Amniotic stem cell (primary cell): ENCODE results near the gene ZSCAN4.

Experiments
- DNase-seq: peaks from one replicate; lab custom pipeline; 2025; lab: John Stamatoyannopoulos, UW

The ZSCAN4 gene

DNA sequence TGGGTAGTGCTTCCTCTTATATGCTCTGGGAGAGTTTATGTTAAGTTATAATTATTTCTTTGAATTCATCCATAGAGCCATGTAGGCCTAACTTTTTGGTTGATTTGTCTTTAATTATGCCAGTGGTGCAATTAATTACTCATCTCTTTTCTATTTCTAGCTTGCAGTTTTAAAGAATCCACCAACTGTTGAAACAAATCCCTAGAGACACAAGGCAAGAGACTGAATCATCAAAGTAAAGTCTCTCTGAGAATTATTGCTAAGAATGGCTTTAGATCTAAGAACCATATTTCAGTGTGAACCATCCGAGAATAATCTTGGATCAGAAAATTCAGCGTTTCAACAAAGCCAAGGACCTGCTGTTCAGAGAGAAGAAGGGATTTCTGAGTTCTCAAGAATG is 7.1 kb downstream of the ZSCAN4 start:
- no peak for DNase-seq

DNA sequence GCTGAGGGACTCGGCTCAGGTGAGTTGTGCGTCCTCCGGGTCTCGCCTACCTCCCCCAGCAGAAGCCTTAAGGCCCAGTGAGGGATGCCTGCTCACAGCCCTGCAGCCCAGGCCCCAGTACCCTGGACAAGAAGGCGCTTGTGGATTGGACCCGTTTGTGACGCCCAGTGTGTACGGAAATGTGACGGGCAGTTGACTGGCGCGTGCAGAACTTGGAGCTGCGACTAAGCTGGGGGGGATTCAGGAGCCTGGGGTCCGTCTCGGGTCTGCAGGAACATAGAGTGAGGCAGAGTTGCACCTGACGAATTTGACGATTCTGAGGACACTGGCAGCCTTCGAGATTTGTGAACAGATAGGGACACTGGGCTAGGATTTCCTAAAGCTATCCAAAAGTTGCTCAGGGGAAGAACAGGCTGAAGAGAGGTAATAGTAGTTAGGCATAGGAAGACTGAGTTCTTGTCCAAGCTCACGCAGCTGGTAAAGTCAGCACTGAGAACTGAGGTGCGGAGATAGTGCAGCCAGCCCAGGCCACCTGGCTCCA is 13.6 kb downstream of the ZSCAN4 start:
- no peak for DNase-seq

DNA sequence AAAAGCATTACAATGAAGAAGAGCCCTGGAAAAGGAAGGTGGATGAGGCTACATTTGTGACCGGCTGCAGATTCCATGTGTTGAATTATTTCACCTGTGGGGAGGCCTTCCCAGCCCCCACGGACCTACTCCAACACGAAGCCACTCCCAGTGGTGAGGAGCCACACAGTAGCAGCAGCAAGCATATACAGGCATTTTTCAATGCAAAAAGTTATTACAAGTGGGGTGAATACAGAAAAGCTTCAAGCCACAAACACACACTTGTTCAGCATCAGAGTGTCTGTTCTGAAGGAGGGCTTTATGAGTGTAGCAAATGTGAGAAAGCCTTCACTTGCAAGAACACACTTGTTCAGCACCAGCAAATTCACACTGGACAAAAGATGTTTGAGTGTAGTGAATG is 18.0 kb downstream of the ZSCAN4 start:
- DNase-seq: no peak

DNA sequence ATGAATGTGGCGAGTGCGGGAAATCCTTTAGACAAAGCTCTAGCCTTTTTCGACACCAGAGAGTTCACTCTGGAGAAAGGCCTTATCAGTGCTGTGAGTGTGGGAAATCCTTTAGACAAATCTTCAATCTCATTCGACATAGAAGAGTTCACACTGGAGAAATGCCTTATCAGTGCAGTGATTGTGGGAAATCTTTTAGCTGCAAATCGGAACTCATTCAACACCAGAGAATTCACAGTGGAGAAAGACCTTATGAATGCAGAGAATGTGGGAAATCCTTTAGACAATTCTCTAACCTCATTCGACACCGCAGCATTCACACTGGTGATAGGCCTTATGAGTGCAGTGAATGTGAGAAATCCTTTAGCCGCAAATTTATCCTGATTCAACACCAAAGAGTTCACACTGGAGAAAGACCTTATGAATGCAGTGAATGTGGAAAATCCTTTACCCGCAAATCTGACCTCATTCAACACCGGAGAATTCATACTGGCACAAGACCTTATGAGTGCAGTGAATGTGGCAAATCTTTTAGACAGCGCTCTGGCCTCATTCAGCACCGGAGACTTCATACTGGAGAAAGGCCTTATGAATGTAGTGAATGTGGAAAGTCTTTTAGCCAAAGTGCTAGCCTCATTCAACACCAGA is 18.8 kb downstream of the ZSCAN4 start:
- no peak for DNase-seq

DNA sequence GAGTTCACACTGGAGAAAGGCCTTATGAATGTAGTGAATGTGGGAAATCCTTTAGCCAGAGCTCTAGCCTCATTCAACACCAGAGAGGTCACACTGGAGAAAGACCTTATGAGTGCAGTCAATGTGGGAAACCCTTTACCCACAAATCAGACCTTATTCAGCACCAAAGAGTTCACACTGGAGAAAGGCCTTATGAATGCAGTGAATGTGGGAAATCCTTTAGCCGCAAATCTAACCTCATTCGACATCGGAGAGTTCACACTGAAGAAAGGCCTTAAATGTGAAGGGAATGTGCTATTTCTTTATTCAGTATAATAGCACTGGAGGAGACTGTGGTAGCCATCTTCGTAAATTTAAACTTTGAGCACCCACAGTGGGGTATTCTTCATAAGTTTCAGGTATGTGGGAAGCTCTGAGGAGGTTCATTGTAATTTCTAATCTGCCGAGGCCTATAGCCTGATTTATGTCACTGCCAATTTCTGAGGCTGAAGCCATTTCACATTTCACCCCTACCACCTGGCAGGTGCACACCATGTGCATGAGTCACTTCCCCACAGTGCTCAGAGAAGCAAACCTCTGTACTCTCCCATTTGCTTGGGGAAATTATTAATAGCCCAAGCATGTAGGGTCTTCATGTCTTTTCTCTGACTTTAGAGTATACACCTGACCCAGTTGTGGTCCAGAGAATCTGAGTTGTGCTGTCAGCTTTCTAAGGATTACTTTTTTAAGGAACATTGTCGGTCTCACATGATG is 19.5 kb downstream of the ZSCAN4 start:
- no peak for DNase-seq

DNA sequence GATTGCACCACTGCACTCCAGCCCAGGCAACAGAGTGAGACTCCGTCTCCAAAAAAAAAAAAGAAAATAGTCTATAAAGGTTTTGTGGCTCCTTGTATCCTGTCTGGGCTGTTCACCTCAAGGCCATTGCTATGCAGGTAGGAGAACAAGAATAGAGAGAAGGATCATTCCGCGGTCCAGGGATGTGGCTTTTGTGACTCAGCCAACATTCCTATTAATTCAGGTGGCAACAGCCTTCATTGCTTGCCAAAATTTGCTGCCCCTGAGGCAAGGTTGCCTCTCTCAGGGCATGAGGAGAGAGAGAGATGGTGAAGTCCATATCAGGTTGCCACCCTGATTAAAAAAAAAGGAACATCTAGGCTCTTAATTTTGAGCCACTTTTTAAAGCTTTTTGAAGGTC is 21.0 kb downstream of the ZSCAN4 start:
- no peak for DNase-seq

DNA sequence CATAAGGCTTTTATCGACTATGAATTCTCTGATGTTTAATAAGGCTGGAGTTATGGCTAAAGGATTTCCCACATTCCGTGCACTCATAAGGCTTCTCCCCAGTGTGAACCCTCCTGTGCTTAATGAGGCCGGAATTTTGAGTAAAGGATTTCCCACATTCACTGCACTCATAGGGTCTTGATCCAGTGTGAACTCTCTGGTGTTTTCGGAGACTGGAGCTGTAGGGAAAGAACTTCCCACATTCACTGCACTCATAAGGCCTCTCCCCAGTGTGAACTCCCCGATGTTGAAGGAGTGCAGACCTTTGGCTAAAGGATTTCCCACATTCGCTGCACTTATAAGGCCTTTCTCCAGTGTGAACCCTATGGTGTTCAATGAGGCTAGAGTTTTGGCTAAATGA is 32.9 kb downstream of the ZSCAN4 start:
- DNase-seq: no peak

DNA sequence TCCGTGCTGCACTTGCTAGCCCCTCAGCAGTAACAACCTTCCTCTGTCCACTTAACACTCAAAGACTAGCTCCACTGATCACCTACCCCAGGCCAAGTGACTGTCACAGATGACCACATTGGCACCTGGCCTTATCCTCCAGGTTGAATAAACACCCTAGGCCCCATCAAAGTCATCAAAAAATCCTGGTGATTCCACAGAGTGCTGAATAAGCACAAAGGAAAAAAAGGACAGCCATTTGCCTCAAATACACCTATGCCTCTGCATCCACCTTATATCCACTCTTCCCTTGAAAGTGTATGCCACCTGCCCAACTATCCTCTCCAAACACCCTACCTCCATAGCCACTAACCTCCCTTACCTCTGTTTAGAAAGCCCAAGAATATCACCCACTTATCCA is 37.6 kb downstream of the ZSCAN4 start:
- DNase-seq: no peak

DNA sequence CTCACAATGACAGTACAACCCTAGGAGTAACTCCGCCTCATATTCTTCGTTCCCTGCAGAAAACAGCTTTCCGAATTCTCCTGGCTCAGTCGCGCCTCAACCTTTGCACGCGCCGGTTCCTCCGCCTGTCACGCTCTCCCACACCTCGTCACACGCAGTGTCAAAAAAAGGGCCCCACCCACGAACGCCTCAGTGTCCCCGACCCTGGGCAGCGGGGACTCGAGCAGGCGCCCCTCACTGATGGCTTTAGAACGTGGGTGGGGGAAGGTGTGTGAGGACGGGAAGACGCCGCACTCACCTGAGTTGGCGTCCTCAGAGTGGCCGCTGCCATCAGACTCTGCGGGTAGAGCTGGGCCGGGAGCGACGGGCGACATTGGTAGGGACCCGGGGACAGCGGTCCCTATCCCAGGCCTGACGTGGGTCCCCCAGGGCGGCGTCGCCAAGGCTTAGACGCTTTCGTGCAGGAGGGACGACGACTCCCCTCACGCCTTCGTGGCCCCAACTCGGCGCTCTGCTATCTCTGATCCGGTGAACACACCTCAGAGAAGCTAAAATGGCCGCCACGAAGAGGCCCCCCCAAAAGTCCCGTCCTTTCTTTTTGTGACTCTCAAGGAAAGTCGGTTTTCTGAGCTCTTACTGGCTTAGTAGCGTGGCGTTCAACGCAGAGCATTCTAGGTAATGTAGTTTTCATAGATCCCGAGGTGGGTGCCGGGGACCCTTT is 40.1 kb downstream of the ZSCAN4 start, which contains the start of gene ZNF154:
Gene ZNF154 (minus strand): TSS at position 564 of the 721 bp plus-strand sequence. CDS start 233 bp downstream, at position 331.
- no peak for DNase-seq

DNA sequence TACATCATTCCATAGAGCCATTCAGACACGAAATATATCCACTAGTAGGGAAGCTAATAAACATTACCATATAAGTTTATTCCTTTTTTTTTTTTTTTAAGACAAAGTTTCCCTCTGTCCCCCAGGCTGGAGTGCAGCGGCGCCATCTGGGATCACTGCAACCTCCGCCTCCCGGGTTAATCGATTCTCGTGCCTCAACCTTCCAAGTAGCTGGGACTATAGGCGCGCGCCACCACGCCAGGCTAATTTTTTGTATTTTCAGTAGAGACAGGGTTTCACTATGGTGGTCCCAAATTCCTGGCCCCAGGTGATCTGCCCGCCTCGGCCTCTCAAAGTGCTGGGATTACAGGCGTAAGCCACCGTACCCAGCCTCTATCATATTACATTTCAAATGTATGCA is 40.9 kb downstream of the ZSCAN4 start:
- DNase-seq: no peak

DNA sequence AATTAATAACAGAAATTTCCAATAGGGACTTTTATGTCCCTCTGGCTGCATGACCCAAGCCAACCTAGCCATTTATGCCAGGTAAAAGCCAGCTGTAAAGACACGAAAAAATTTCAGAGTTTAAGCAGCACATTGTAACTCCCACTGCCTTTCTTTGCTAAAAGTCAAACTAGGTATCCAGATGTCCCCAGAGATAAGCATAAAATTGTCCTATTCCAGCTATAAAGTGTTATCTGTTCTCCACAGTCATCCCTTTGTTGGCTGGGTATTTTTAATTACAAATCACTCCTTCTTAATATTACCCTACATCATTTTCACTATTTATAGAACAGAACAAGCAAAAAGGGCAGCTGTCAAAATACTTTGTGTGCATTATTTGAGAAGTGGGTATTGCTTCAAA is 43.5 kb downstream of the ZSCAN4 start:
- no peak for DNase-seq

DNA sequence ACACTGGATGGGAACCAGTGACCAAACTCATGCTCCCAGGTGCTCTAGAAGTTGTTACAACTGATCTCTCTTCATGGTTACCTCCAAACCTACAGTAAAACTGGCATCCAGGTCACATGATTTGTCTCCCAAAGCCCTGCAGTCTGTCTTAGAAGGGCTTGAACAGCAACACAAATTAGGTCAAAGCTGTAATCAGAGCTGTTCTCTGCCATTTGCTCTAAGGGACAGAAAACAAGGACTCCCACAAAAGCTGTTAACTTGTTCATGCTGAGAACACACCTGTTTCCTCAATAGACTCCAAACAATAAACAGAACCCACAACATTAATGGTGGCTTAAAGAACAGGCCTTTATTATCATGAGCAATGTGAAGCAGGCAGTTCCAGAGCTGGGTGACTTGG is 50.7 kb downstream of the ZSCAN4 start:
- no peak for DNase-seq

DNA sequence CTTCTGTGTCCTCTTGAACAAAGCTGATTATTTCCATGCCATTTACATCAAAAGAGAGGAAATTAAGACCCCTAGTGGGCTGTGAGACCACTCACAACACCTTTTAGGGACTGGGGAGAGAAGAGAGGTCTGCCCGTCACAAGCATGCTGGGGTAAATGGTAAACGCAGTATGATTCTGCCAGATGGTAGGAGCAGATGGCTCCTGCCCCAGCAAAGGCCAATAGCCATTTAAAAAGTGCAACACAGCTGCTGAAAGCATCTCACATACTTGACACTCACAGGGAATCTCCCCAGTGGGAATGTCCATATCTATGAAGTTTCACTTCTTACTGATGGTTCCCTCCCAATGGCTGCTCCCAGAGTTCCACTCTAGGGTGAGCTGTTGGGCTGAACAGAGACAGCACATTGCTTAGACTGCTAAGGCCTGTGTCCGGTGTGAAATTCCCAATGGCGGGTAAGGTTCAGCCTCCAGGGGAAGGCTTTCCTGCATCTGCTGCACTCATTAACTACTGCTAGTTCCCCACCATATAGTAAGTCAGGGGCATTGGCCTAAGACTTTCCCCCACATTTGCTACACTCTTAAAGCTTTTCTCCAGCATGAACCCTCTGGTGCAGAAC is 51.3 kb downstream of the ZSCAN4 start:
- DNase-seq: no peak

DNA sequence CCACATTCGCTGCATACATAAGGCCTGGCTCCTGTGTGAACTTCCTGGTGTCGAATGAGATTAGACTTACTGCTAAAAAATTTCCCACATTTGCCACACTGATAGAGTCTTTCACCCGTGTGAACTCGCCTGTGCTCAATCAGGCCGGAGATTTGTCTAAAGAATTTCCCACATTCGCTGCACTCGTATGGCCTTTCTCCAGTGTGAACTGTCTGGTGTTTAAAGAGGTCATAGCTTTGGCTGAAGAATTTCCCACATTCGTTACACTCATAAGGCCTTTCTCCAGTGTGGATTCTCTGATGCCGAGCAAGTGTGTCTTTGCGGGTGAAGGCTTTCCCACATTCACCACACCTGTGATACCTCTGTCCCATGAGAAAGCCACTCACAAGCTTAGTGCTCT is 52.1 kb downstream of the ZSCAN4 start:
- DNase-seq: no peak
